Ectodermal cell (in vitro differentiated cells): ENCODE data around the gene PRR20G.
"Not testable (repeated sequence)": the region's sequence is repeated elsewhere in the genome, so short reads cannot be mapped to it uniquely, and the experiment has no call there.

Source experiments
- H3K27ac ChIP-seq: 2 replicates; pipeline ENCODE4 v1.7.0; 2013; ENCODE audit warnings: mild to moderate bottlenecking, low read depth, low read length; ENCODE audit not compliant: insufficient read depth, poor library complexity, severe bottlenecking
- H3K27me3 ChIP-seq: 2 replicates; pipeline ENCODE4 v1.7.0; 2013; ENCODE audit warnings: mild to moderate bottlenecking, low read length; ENCODE audit not compliant: insufficient read depth, control insufficient read depth, poor library complexity, severe bottlenecking
- H3K36me3 ChIP-seq: one replicate; pipeline ENCODE4 v1.7.0; 2013; ENCODE audit warnings: low read length; ENCODE audit not compliant: control insufficient read depth, insufficient read depth
- H3K4me1 ChIP-seq: one replicate; pipeline ENCODE4 v1.7.0; 2013; ENCODE audit warnings: low read length; ENCODE audit not compliant: control insufficient read depth, insufficient read depth
- H3K4me3 ChIP-seq: 2 replicates; pipeline ENCODE4 v1.7.0; 2013; ENCODE audit warnings: low read depth, low read length, control low read depth; ENCODE audit not compliant: insufficient read depth
- H3K9me3 ChIP-seq: 2 replicates; pipeline ENCODE4 v1.7.0; 2013; ENCODE audit warnings: mild to moderate bottlenecking, low read length, moderate library complexity; ENCODE audit not compliant: control insufficient read depth
- WGBS, 2 experiments: methylation state at CpG; one replicate each; pipeline ENCODE4 v1.1.7; 2013; ENCODE audit warnings: missing lambda C conversion rate in 2 of 2; 5-methylcytosine and 5-hydroxymethylcytosine counted together

Gene PRR20G

GRCh38 chr3:127304121-127304744 is 16.4 kb upstream of the PRR20G start:
- H3K9me3 ChIP-seq = no peaks in the 10 kb centered on the region
- H3K27ac ChIP-seq = no peak overlapping the region
- H3K4me1 ChIP-seq = peaks cover 6% of the 10 kb centered on the region
- no peaks in the 10 kb centered on the region for H3K36me3 ChIP-seq
- WGBS, 2 experiments = 84 to 86% methylated on average over 22 to 25 of the region's 25 CpGs
- no peaks in the 10 kb centered on the region for H3K27me3 ChIP-seq
- no peak overlapping the region for H3K4me3 ChIP-seq

GRCh38 chr3:127299276-127299675 is 11.4 kb upstream of the PRR20G start:
- Histone ChIP-seq H3K4me1 (no peaks in the 10 kb centered on the region), H3K9me3 (no peaks in the 10 kb centered on the region), H3K27ac (no peak overlapping the region), H3K4me3 (no peak overlapping the region), H3K36me3 (no peaks in the 10 kb centered on the region), H3K27me3 (no peaks in the 10 kb centered on the region)
- WGBS, 2 experiments = 93 to 94% methylated on average over 6 of the region's 6 CpGs

GRCh38 chr3:127296959-127297358 is 9.1 kb upstream of the PRR20G start:
- no peaks in the 10 kb centered on the region for H3K9me3 ChIP-seq
- H3K27ac ChIP-seq = no peak overlapping the region
- H3K36me3 ChIP-seq = no peaks in the 10 kb centered on the region
- no peaks in the 10 kb centered on the region for H3K4me1 ChIP-seq
- 90 to 92% methylated on average over 5 of the region's 5 CpGs for WGBS, 2 experiments
- H3K27me3 ChIP-seq = no peaks in the 10 kb centered on the region
- H3K4me3 ChIP-seq = no peak overlapping the region

GRCh38 chr3:127296166-127296565 is 8.3 kb upstream of the PRR20G start:
- Histone ChIP-seq H3K4me1 (no peaks in the 10 kb centered on the region), H3K27ac (no peak overlapping the region), H3K27me3 (no peaks in the 10 kb centered on the region), H3K9me3 (no peaks in the 10 kb centered on the region), H3K36me3 (no peaks in the 10 kb centered on the region), H3K4me3 (no peak overlapping the region)
- WGBS, 2 experiments = 89 to 100% methylated on average over 1 of the region's 3 CpGs

GRCh38 chr3:127293650-127294049 is 5.8 kb upstream of the PRR20G start:
- H3K36me3 ChIP-seq, H3K4me3 ChIP-seq, H3K27me3 ChIP-seq, H3K27ac ChIP-seq, H3K9me3 ChIP-seq, H3K4me1 ChIP-seq: not testable (repeated sequence)
- WGBS, 2 experiments = 89 to 92% methylated on average over 16 of the region's 16 CpGs

GRCh38 chr3:127291611-127292010 is 3.8 kb upstream of the PRR20G start:
- H3K4me1 ChIP-seq = no peaks in the 10 kb centered on the region
- no peaks in the 10 kb centered on the region for H3K9me3 ChIP-seq
- no peak overlapping the region for H3K27ac ChIP-seq

GRCh38 chr3:127291114-127291513 is 3.3 kb upstream of the PRR20G start:
- Histone ChIP-seq H3K27me3 (no peaks in the 10 kb centered on the region), H3K4me3 (no peak overlapping the region), H3K9me3 (no peaks in the 10 kb centered on the region), H3K4me1 (no peaks in the 10 kb centered on the region), H3K27ac (no peak overlapping the region), H3K36me3 (no peaks in the 10 kb centered on the region)
- 80 to 85% methylated on average over 1 of the region's 1 CpG for WGBS, 2 experiments

More at GRCh38 chr3:127291611-127292010, 3.8 kb upstream of the PRR20G start:
- H3K27me3 ChIP-seq = no peaks in the 10 kb centered on the region
- H3K36me3 ChIP-seq = no peaks in the 10 kb centered on the region
- no peak overlapping the region for H3K4me3 ChIP-seq

GRCh38 chr3:127289706-127290575 is 2.1 kb upstream of the PRR20G start:
- no peak overlapping the region for H3K4me3 ChIP-seq
- 91 to 100% methylated on average over 3 of the region's 4 CpGs for WGBS, 2 experiments
- no peaks in the 10 kb centered on the region for H3K27me3 ChIP-seq
- no peaks in the 10 kb centered on the region for H3K9me3 ChIP-seq
- no peak overlapping the region for H3K27ac ChIP-seq
- no peaks in the 10 kb centered on the region for H3K4me1 ChIP-seq
- H3K36me3 ChIP-seq = no peaks in the 10 kb centered on the region

GRCh38 chr3:127288921-127289705 is 1.3 kb upstream of the PRR20G start:
- H3K4me1 ChIP-seq = no peaks in the 10 kb centered on the region
- H3K36me3 ChIP-seq = no peaks in the 10 kb centered on the region
- WGBS, 2 experiments = 91 to 93% methylated on average over 23 of the region's 23 CpGs
- no peak overlapping the region for H3K27ac ChIP-seq
- no peak overlapping the region for H3K4me3 ChIP-seq
- no peaks in the 10 kb centered on the region for H3K9me3 ChIP-seq
- no peaks in the 10 kb centered on the region for H3K27me3 ChIP-seq

- Histone ChIP-seq H3K4me1 (no peaks in the 10 kb centered on the region), H3K4me3 (no peak overlapping the region), H3K9me3 (no peaks in the 10 kb centered on the region), H3K27ac (no peak overlapping the region), H3K36me3 (no peaks in the 10 kb centered on the region), H3K27me3 (no peaks in the 10 kb centered on the region)
- 95% methylated on average over 17 of the region's 17 CpGs for WGBS, 2 experiments
These were observed 497 bp upstream of the PRR20G start for GRCh38 chr3:127288343-127288742.
